ENCODE results near the gene PKD2L1.
"Not testable (repeated sequence)": the region's sequence is repeated elsewhere in the genome, so short reads cannot be mapped to it uniquely, and the experiment has no call there.

Gene PKD2L1

GRCh38 chr10:100333661-100334440 lies 3.8 kb upstream of the PKD2L1 start:
- DNase-seq = no peak

GRCh38 chr10:100333106-100333505 lies 3.1 kb upstream of the PKD2L1 start:
- DNase-seq = no peak

GRCh38 chr10:100328198-100328597 lies 1.8 kb downstream of the PKD2L1 start:
- no peak for DNase-seq

GRCh38 chr10:100327718-100328009 lies 2.4 kb downstream of the PKD2L1 start:
- no peak for DNase-seq

GRCh38 chr10:100327007-100327717 lies 2.9 kb downstream of the PKD2L1 start:
- no peak for DNase-seq

GRCh38 chr10:100325158-100325557 lies 4.9 kb downstream of the PKD2L1 start:
- no peak for DNase-seq

GRCh38 chr10:100319707-100320402 lies 10.2 kb downstream of the PKD2L1 start:
- no peak for DNase-seq

- no peak for DNase-seq
Observed at GRCh38 chr10:100318207-100318606, 11.8 kb downstream of the PKD2L1 start.

- DNase-seq = no peak
Observed at GRCh38 chr10:100315615-100316014, 14.4 kb downstream of the PKD2L1 start.

GRCh38 chr10:100311298-100311697 lies 18.7 kb downstream of the PKD2L1 start:
- DNase-seq = no peak

GRCh38 chr10:100307684-100308083 lies 22.3 kb downstream of the PKD2L1 start:
- no peak for DNase-seq

GRCh38 chr10:100306861-100307260 lies 23.2 kb downstream of the PKD2L1 start:
- DNase-seq = no peak

GRCh38 chr10:100304414-100304813 lies 25.6 kb downstream of the PKD2L1 start:
- no peak for DNase-seq

- no peak for DNase-seq
Observed at GRCh38 chr10:100303724-100304319, 26.2 kb downstream of the PKD2L1 start.

- not testable (repeated sequence) for DNase-seq
Observed at GRCh38 chr10:100301123-100301522, 28.9 kb downstream of the PKD2L1 start.

GRCh38 chr10:100297242-100297641 lies 32.8 kb downstream of the PKD2L1 start:
- no peak for DNase-seq

- DNase-seq = no peak
Observed at GRCh38 chr10:100293066-100293465, 37.0 kb downstream of the PKD2L1 start.

GRCh38 chr10:100292300-100292699 lies 37.7 kb downstream of the PKD2L1 start:
- not testable (repeated sequence) for DNase-seq

- no peak for DNase-seq
Observed at GRCh38 chr10:100291356-100291755, 38.7 kb downstream of the PKD2L1 start.

GRCh38 chr10:100289641-100290040 lies 40.4 kb downstream of the PKD2L1 start:
- DNase-seq = no peak

GRCh38 chr10:100288196-100288595 lies 41.8 kb downstream of the PKD2L1 start:
- no peak for DNase-seq

- DNase-seq = no peak
Observed at GRCh38 chr10:100287756-100288155, 42.3 kb downstream of the PKD2L1 start.
